Activated CD8-positive, alpha-beta memory T cell treated with anti-CD3 and anti-CD28 coated beads, Interleukin-2, amount 50 U/mL, for 4 hours (primary cell): ENCODE data around the gene ISYNA1.
A peak's percentile ranks its signal among the peaks of the same experiment; 100 is the strongest.
"Not testable (repeated sequence)": the region's sequence is repeated elsewhere in the genome, so short reads cannot be mapped to it uniquely, and the experiment has no call there.

Experiments
- DNase-seq: peaks from one replicate; pipeline ENCODE4 v3.0.0-alpha.2; 2020

The ISYNA1 gene

GRCh38 chr19:18418483-18419194, 19.3 kb downstream of the ISYNA1 start:
- peak; percentile 31 for DNase-seq

- DNase-seq, result peak; percentile 46
Measured at GRCh38 chr19:18418029-18418482, 19.9 kb downstream of the ISYNA1 start.

- DNase-seq, result peak; percentile 29
Measured at GRCh38 chr19:18417250-18418028, 20.5 kb downstream of the ISYNA1 start.

- peak; percentile 56 for DNase-seq
Measured at GRCh38 chr19:18416778-18417249, 21.1 kb downstream of the ISYNA1 start.

- no peak for DNase-seq
Measured at GRCh38 chr19:18415178-18415867, 22.6 kb downstream of the ISYNA1 start.

GRCh38 chr19:18414504-18415177, 23.3 kb downstream of the ISYNA1 start:
- no peak for DNase-seq

- no peak for DNase-seq
Measured at GRCh38 chr19:18412610-18413239, 25.2 kb downstream of the ISYNA1 start.

GRCh38 chr19:18408053-18408476, 29.9 kb downstream of the ISYNA1 start:
- DNase-seq, result no peak

GRCh38 chr19:18406749-18407148, 31.2 kb downstream of the ISYNA1 start:
- no peak for DNase-seq

GRCh38 chr19:18405754-18406153, 32.2 kb downstream of the ISYNA1 start:
- DNase-seq, result not testable (repeated sequence)

- DNase-seq, result not testable (repeated sequence)
Measured at GRCh38 chr19:18402455-18403248, 35.3 kb downstream of the ISYNA1 start.

GRCh38 chr19:18401580-18402112, 36.3 kb downstream of the ISYNA1 start:
- no peak for DNase-seq

GRCh38 chr19:18399008-18399407, 38.9 kb downstream of the ISYNA1 start:
- no peak for DNase-seq

GRCh38 chr19:18397242-18398202, 40.4 kb downstream of the ISYNA1 start, which contains the start of gene LRRC25:
LRRC25 (minus strand) TSS chr19:18397622; CDS start chr19:18396963, 659 bp downstream.
- DNase-seq, result no peak

GRCh38 chr19:18396471-18397241, 41.3 kb downstream of the ISYNA1 start:
- no peak for DNase-seq

GRCh38 chr19:18393836-18394235, 44.1 kb downstream of the ISYNA1 start:
- no peak for DNase-seq

- no peak for DNase-seq
Measured at GRCh38 chr19:18392926-18393325, 45.0 kb downstream of the ISYNA1 start.

GRCh38 chr19:18392417-18392816, 45.5 kb downstream of the ISYNA1 start:
- no peak for DNase-seq

- no peak for DNase-seq
Measured at GRCh38 chr19:18391509-18392075, 46.3 kb downstream of the ISYNA1 start.
